ENCODE data around the gene KRTAP4-8.

Gene KRTAP4-8

DNA sequence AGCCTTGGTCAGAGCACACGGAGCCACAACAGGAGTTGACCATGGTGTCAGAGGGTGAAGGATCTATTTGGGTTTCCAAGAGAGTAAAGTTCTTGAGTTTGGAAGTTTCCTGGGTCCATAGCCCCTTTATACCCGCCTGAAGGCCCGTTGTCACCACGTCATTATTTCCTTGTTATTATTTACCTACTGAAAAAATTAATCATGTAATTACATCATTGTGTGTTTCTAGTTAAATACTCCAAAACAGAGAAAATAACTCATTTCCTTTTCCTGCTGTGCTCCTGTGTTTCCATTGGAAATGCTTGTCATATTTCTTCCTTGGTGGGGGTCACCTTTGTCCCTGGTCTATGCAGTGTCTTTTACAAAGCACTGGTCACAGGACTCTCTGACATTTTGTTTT is at the start of gene KRTAP4-8:
KRTAP4-8 (minus strand) TSS at position 101 of the 400 bp plus-strand sequence; CDS start at position 43, 58 bp downstream.
- H3K27me3 ChIP-seq (ENCODE audit: insufficient read depth, low read depth), result no peaks in the 10 kb centered on the region
- H3K4me1 ChIP-seq (ENCODE audit: low read depth, poor library complexity, severe bottlenecking), result no peaks in the 10 kb centered on the region
- H3K36me3 ChIP-seq (ENCODE audit: insufficient read depth), result no peaks in the 10 kb centered on the region
- no peak within 1 kb of the TSS for H3K4me2 ChIP-seq
- H3K9ac ChIP-seq, result no peak within 1 kb of the TSS
- no peak within 1 kb of the TSS for H3K27ac ChIP-seq
- H3K4me3 ChIP-seq (IDR thresholded peaks at IDR 0.05; ENCODE audit: insufficient read depth, low read depth, low read length), result no peak within 1 kb of the TSS
- TF ChIP-seq, protein P1, sequence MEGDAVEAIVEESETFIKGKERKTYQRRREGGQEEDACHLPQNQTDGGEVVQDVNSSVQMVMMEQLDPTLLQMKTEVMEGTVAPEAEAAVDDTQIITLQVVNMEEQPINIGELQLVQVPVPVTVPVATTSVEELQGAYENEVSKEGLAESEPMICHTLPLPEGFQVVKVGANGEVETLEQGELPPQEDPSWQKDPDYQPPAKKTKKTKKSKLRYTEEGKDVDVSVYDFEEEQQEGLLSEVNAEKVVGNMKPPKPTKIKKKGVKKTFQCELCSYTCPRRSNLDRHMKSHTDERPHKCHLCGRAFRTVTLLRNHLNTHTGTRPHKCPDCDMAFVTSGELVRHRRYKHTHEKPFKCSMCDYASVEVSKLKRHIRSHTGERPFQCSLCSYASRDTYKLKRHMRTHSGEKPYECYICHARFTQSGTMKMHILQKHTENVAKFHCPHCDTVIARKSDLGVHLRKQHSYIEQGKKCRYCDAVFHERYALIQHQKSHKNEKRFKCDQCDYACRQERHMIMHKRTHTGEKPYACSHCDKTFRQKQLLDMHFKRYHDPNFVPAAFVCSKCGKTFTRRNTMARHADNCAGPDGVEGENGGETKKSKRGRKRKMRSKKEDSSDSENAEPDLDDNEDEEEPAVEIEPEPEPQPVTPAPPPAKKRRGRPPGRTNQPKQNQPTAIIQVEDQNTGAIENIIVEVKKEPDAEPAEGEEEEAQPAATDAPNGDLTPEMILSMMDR (conservative IDR thresholded peaks at IDR 0.05; ENCODE audit: low read depth, low read length), result no peak
- H3K79me2 ChIP-seq (ENCODE audit: insufficient read depth, low read depth), result no peaks in the 10 kb centered on the region
- no peak within 1 kb of the TSS for H2AFZ ChIP-seq (ENCODE audit: low read depth)
- no peaks in the 10 kb centered on the region for H4K20me1 ChIP-seq (ENCODE audit: insufficient read depth)

DNA sequence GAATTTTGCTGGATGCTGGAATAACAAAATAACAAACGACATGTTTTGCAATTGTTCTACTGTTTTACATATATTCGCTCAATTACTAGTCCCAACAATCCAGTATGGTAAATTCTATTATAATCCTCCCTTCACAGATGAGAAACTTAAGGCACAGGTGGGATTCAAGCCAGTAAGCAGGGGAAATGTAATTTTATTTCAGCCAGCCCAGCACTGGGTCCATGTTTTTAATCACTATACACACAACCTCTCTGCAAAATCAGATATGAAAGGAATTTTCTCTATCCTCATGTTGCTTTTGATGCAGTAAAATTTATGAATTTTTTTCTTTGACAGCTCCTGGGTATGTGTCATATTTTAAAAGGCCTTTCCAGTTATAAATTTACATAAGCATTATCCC is 47.3 kb upstream of the KRTAP4-8 start:
- H3K27me3 ChIP-seq (ENCODE audit: insufficient read depth, low read depth), result no peaks in the 10 kb centered on the region
- no peak overlapping the region for H3K4me2 ChIP-seq
- H3K79me2 ChIP-seq (ENCODE audit: insufficient read depth, low read depth), result no peaks in the 10 kb centered on the region
- H3K4me3 ChIP-seq (IDR thresholded peaks at IDR 0.05; ENCODE audit: insufficient read depth, low read depth, low read length), result no peak overlapping the region
- H3K9ac ChIP-seq, result no peak overlapping the region
- no peaks in the 10 kb centered on the region for H3K36me3 ChIP-seq (ENCODE audit: insufficient read depth)
- no peak overlapping the region for H3K27ac ChIP-seq
- no peaks in the 10 kb centered on the region for H3K4me1 ChIP-seq (ENCODE audit: low read depth, poor library complexity, severe bottlenecking)
- no peaks in the 10 kb centered on the region for H4K20me1 ChIP-seq (ENCODE audit: insufficient read depth)
- no peak overlapping the region for H2AFZ ChIP-seq (ENCODE audit: low read depth)
- TF ChIP-seq, protein P1 (conservative IDR thresholded peaks at IDR 0.05; ENCODE audit: low read depth, low read length), result no peak

DNA sequence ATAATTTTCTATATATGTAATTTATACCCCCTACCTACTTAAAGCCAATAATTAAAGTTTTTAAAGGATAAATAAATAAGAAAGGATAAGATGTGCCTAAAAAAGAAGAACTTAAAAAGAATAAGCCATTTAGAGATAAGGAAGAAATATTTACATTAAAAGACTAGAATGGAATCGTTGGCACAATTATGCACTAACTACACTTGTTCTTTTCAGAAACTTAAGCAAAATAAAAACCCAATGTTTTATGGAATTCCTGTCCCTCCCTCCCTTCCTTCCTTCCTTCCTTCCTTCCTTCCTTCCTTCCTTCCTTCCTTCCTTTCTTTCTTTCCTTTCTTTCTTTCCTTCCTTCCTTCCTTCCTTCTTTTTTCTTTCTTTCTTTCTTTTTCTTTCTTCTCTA is 46.9 kb upstream of the KRTAP4-8 start:
- Histone ChIP-seq H3K4me3 (IDR thresholded peaks at IDR 0.05; ENCODE audit: insufficient read depth, low read depth, low read length) (no peak overlapping the region), H3K9ac (no peak overlapping the region), H4K20me1 (ENCODE audit: insufficient read depth) (no peaks in the 10 kb centered on the region), H3K4me1 (ENCODE audit: low read depth, poor library complexity, severe bottlenecking) (no peaks in the 10 kb centered on the region), H3K79me2 (ENCODE audit: insufficient read depth, low read depth) (no peaks in the 10 kb centered on the region), H3K27ac (no peak overlapping the region), H3K4me2 (no peak overlapping the region), H3K27me3 (ENCODE audit: insufficient read depth, low read depth) (no peaks in the 10 kb centered on the region), H3K36me3 (ENCODE audit: insufficient read depth) (no peaks in the 10 kb centered on the region), H2AFZ (ENCODE audit: low read depth) (no peak overlapping the region)
- TF ChIP-seq, protein P1 (conservative IDR thresholded peaks at IDR 0.05; ENCODE audit: low read depth, low read length), result no peak

DNA sequence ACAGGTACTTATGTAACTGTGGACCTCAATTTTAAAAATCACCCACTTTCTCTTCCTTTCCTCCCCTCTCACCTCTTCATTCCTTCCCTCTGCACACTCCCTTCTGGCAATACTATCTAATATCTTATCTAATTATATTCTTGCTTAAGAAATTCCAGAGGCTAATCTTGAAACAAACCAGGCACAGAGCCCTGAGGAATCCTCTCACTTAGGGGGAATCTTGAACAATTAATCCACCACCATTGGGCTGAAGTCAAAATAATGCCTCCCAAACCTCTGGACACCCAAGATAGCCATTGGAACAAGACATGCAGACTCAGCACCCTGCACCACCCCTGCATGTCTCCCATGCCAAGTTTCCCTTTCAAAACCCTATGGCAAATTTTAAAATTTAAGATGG is 43.4 kb upstream of the KRTAP4-8 start:
- Histone ChIP-seq H3K36me3 (ENCODE audit: insufficient read depth) (no peaks in the 10 kb centered on the region), H3K4me2 (no peak overlapping the region), H3K27ac (no peak overlapping the region), H3K4me1 (ENCODE audit: low read depth, poor library complexity, severe bottlenecking) (no peaks in the 10 kb centered on the region), H3K9ac (no peak overlapping the region), H3K79me2 (ENCODE audit: insufficient read depth, low read depth) (no peaks in the 10 kb centered on the region), H3K4me3 (IDR thresholded peaks at IDR 0.05; ENCODE audit: insufficient read depth, low read depth, low read length) (no peak overlapping the region), H2AFZ (ENCODE audit: low read depth) (no peak overlapping the region), H4K20me1 (ENCODE audit: insufficient read depth) (no peaks in the 10 kb centered on the region), H3K27me3 (ENCODE audit: insufficient read depth, low read depth) (no peaks in the 10 kb centered on the region)
- TF ChIP-seq, protein P1 (conservative IDR thresholded peaks at IDR 0.05; ENCODE audit: low read depth, low read length), result no peak

All from KMS-11 (cell line).